Hepatocyte (in vitro differentiated cells): ENCODE measurements around the gene ZBTB20. TPM values are rescaled to one million over a fixed set of nuclear protein-coding genes. Genes with fewer than 3 reads are reported as not detected.

Experiments
- DNase-seq: peaks from one replicate; pipeline ENCODE4 v3.0.0-alpha.2; 2016; ENCODE audit warnings: low spot score
- H2AFZ ChIP-seq: fragments of 200-600 bp; sonication (generic); 2 replicates; pipeline ENCODE4 v1.6.0; 2016; ENCODE audit warnings: antibody characterized with exemption, mild to moderate bottlenecking
- H3K27ac ChIP-seq: fragments of 200-600 bp; sonication (generic); 2 replicates; pipeline ENCODE4 v1.5.1; 2016; ENCODE audit warnings: mild to moderate bottlenecking
- H3K27me3 ChIP-seq: fragments of 200-600 bp; sonication (generic); 2 replicates; pipeline ENCODE4 v1.6.1; 2016
- H3K36me3 ChIP-seq: fragments of 200-600 bp; sonication (generic); replicated peaks from 2 replicates; pipeline ENCODE4 v1.5.1; 2016; ENCODE audit warnings: low read depth; ENCODE audit not compliant: insufficient read depth
- H3K4me1 ChIP-seq: fragments of 200-600 bp; sonication (generic); 2 replicates; pipeline ENCODE4 v1.5.1; 2016; ENCODE audit warnings: mild to moderate bottlenecking, moderate library complexity; ENCODE audit not compliant: insufficient read depth
- H3K4me2 ChIP-seq: fragments of 200-600 bp; sonication (generic); 2 replicates; pipeline ENCODE4 v1.6.0; 2016
- H3K4me3 ChIP-seq: fragments of 200-600 bp; sonication (generic); 2 replicates; pipeline ENCODE4 v1.5.1; 2016; ENCODE audit warnings: mild to moderate bottlenecking
- H3K79me2 ChIP-seq: fragments of 200-600 bp; sonication (generic); 2 replicates; pipeline ENCODE4 v1.6.0; 2017; ENCODE audit warnings: mild to moderate bottlenecking
- H3K9me2 ChIP-seq: fragments of 200-600 bp; sonication (generic); replicated peaks from 2 replicates; pipeline ENCODE4 v1.6.0; 2017; ENCODE audit warnings: mild to moderate bottlenecking; ENCODE audit not compliant: insufficient read depth
- H3K9me3 ChIP-seq: fragments of 200-600 bp; sonication (generic); 2 replicates; pipeline ENCODE4 v1.5.1; 2016; ENCODE audit warnings: low read depth, mild to moderate bottlenecking
- H4K20me1 ChIP-seq: fragments of 200-600 bp; sonication (generic); 2 replicates; pipeline ENCODE4 v1.6.0; 2016; ENCODE audit warnings: mild to moderate bottlenecking; ENCODE audit not compliant: insufficient read depth, poor library complexity, severe bottlenecking
- CTCF ChIP-seq: fragments of 200-600 bp; sonication (generic); IDR thresholded peaks from 2 replicates; pipeline ENCODE4 v1.5.1; 2016; ENCODE audit warnings: antibody characterized with exemption, mild to moderate bottlenecking; ENCODE audit not compliant: poor library complexity
- EZH2 ChIP-seq: fragments of 200-600 bp; sonication (generic); IDR thresholded peaks from 2 replicates; pipeline ENCODE4 v1.6.1; 2016; ENCODE audit warnings: antibody characterized with exemption, mild to moderate bottlenecking, borderline replicate concordance
- EZH2phosphoT487 ChIP-seq: fragments of 200-600 bp; sonication (generic); IDR thresholded peaks from one replicate; pipeline ENCODE4 v1.6.1; 2018; ENCODE audit warnings: antibody characterized with exemption, mild to moderate bottlenecking, low read depth, moderate library complexity; ENCODE audit not compliant: unreplicated experiment, severe bottlenecking
- WGBS: methylation state at CpG from one replicate; pipeline ENCODE4 v1.1.6; 2016; ENCODE audit warnings: low lambda C conversion rate; ENCODE audit errors: missing lambda C conversion rate; 5-methylcytosine and 5-hydroxymethylcytosine counted together
- polyA plus RNA-seq: library from polyadenylated mRNA; unstranded; fragments of >200 nt; fragmentation: Nextera tagmentation; extraction: Ambion mirVana; gene quantifications from 2 replicates; pipeline ENCODE4 v1.2.1, GENCODE V29; 2016
- total RNA-seq: library from RNA; depleted of rRNA; stranded (reverse); fragments of >200 nt; gene quantifications from 2 replicates; pipeline ENCODE4 v1.2.3, GENCODE V29; 2014

The ZBTB20 gene
- total and polyA plus RNA-seq, 2 experiments from 2014 or later = 25.8 to 28.0 TPM

DNA sequence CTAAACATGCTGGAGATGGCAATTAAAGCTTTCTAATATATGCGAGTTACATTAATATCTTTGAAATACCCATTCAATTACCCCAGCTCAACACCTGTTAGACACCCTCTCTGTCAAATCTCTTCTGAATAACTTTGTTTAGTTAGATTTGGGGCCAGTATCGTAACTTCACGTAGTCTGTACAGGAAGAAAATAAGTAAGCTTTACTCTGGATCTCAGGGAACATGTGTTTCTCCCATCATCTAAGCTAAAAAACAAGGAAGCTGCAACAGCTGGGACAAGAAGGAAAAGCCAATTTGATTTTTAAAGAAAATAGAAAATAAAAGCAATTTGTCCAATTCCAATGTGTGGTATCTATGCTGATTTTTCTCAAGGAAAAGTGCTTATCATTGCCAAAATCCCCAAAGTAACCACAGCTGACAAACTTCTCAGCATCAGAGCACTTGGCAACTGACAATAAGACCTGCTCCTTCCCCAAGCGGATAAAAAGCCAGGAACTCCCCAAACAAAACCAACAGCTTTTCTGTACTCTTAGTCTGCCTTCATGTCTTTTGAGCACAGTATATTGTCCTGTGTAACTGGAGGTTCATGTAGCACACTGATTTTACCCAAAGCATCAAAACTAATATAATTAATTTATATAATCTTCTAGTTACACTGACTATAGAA lies 279.1 kb downstream of the ZBTB20 start:
- H3K9me3 ChIP-seq = no peaks in the 10 kb centered on the region
- TF ChIP-seq CTCF (no peak), EZH2 (no peak), EZH2phosphoT487 (no peak)
- no peaks in the 10 kb centered on the region for H3K79me2 ChIP-seq
- no peak overlapping the region for H3K4me3 ChIP-seq
- no peak overlapping the region for H3K27ac ChIP-seq
- no peak overlapping the region for H3K4me2 ChIP-seq
- no peaks in the 10 kb centered on the region for H3K27me3 ChIP-seq
- H3K9me2 ChIP-seq = no peaks in the 10 kb centered on the region
- no peak for DNase-seq
- WGBS = 96% methylated on average over 4 of the region's 4 CpGs
- no peaks in the 10 kb centered on the region for H3K4me1 ChIP-seq
- H3K36me3 ChIP-seq = no peaks in the 10 kb centered on the region
- H4K20me1 ChIP-seq = no peaks in the 10 kb centered on the region
- no peak overlapping the region for H2AFZ ChIP-seq

DNA sequence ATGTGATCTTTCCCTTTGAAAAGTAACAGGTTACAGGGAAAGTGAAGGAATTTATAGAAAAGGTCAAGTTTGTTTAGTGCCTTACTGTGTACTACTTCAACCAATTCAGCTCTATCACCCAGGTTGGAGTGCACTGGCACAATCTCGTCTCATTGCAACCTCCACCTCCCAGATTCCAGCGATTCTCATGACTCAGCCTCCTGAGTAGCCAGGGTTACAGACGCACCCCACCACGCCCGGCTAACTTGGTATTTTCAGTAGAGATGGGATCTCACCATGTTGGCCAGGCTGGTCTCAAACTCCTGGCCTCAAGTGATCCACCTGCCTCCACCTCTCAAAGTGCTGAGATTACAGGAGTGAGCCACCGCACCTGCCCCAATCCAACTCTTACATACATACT lies 279.7 kb downstream of the ZBTB20 start:
- H4K20me1 ChIP-seq = no peaks in the 10 kb centered on the region
- H3K27me3 ChIP-seq = no peaks in the 10 kb centered on the region
- H3K4me1 ChIP-seq = no peaks in the 10 kb centered on the region
- H3K4me2 ChIP-seq = no peak overlapping the region
- no peaks in the 10 kb centered on the region for H3K9me2 ChIP-seq
- H3K9me3 ChIP-seq = no peaks in the 10 kb centered on the region
- TF ChIP-seq EZH2phosphoT487 = no peak
- no peak for TF ChIP-seq EZH2
- no peak for TF ChIP-seq CTCF
- no peak overlapping the region for H3K4me3 ChIP-seq
- no peak overlapping the region for H3K27ac ChIP-seq
- no peak overlapping the region for H2AFZ ChIP-seq
- WGBS = 95% methylated on average over 6 of the region's 6 CpGs
- no peaks in the 10 kb centered on the region for H3K79me2 ChIP-seq
- no peak for DNase-seq
- no peaks in the 10 kb centered on the region for H3K36me3 ChIP-seq

DNA sequence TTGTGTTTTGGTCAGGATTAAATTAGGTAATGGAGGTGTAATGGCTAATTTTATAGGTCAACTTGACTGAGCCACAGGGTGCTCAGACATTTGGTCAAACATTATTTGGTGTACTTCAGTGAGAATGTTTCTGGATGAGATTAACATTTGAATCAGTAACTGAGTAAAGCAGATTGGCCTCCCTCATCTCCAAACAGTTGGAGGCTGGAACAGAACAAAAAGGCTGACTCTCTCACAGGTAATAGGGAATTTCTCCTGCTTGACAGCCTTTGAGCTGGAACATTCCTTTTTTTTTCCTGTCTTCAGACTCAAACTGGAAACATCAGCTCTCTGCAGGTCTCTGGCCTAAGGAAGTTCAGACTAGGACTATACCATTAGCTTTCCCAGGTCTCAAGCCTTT lies 280.7 kb downstream of the ZBTB20 start:
- Histone ChIP-seq H3K4me1 (no peaks in the 10 kb centered on the region), H3K9me3 (no peaks in the 10 kb centered on the region), H3K4me3 (no peak overlapping the region), H3K36me3 (no peaks in the 10 kb centered on the region), H3K79me2 (no peaks in the 10 kb centered on the region), H3K4me2 (no peak overlapping the region), H3K27me3 (no peaks in the 10 kb centered on the region), H4K20me1 (no peaks in the 10 kb centered on the region), H3K9me2 (no peaks in the 10 kb centered on the region), H3K27ac (no peak overlapping the region), H2AFZ (no peak overlapping the region)
- DNase-seq = no peak
- no peak for TF ChIP-seq EZH2
- TF ChIP-seq EZH2phosphoT487 = no peak

DNA sequence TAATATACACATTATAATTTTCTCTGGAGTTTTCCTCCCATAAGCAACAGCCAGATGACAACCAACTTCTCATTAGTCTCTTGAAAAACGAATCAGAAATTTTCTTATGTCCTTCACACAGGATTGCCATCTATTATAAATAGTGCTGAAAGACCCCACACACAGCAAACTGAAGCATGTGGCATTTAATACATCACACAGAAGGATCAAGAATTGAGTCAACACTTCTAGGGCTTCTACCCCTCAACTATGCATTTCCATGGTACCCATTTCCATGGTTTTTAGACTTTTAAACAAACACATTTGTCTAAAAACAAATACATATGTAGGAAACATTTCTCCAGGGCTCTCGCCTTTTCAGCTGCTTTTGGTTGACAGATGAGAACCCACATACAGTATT lies 282.1 kb downstream of the ZBTB20 start:
- no peak for TF ChIP-seq EZH2phosphoT487
- TF ChIP-seq EZH2 = no peak
- no peak for TF ChIP-seq CTCF
- H3K4me3 ChIP-seq = no peak overlapping the region
- H2AFZ ChIP-seq = no peak overlapping the region
- no peaks in the 10 kb centered on the region for H3K4me1 ChIP-seq
- no peak for DNase-seq
- H3K27me3 ChIP-seq = no peaks in the 10 kb centered on the region
- H4K20me1 ChIP-seq = no peaks in the 10 kb centered on the region
- H3K4me2 ChIP-seq = no peak overlapping the region
- no peaks in the 10 kb centered on the region for H3K9me2 ChIP-seq
- 88% methylated on average over 2 of the region's 2 CpGs for WGBS
- H3K9me3 ChIP-seq = no peaks in the 10 kb centered on the region
- no peaks in the 10 kb centered on the region for H3K36me3 ChIP-seq
- no peak overlapping the region for H3K27ac ChIP-seq
- no peaks in the 10 kb centered on the region for H3K79me2 ChIP-seq
